Hematopoietic multipotent progenitor cell treated with erythropoietin and hydrocortisone succinate and interleukin-3 and kit ligand, for 6 days (in vitro differentiated cells): ENCODE data around the gene DUOXA1.

Experiments
- DNase-seq: peaks from one replicate; pipeline ENCODE4 v3.0.0-alpha.2; 2015

The DUOXA1 gene

GRCh38 chr15:45130291-45131000, 767 bp upstream of the DUOXA1 start:
- DNase-seq: no peak

DNA sequence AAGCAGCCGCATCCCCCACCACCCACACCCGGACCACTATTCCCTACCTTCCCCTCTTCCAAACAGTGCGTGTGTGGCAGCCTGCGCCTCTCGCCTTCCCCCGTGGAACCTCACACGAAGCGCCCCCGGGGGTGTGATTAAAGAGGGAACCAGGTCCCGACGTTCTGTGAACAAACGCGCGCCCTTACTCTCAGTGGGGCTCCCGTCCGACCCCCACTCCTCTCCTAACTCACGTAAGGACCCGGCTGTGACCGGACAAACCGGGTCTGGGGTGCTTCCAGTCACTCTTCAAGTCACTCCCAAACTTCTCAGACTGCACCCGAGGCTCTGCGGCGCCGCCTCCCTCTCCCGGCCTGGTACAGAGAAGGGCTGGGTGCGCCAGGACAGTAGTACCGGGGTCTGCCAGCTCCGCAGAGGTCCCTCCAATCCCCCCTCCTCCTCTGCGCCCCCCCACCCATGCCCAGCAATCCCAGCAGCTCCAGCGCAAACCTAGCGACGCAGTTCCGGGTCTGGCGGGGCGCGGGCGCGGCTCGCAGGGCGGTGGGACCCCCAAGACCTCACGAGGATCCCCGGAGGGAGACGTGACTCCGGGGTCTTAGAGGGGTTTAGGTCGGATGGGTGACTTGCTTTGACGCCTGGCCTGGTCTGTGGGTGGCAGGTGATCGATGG, 574 bp downstream of the DUOXA1 start:
- DNase-seq: no peak

DNA sequence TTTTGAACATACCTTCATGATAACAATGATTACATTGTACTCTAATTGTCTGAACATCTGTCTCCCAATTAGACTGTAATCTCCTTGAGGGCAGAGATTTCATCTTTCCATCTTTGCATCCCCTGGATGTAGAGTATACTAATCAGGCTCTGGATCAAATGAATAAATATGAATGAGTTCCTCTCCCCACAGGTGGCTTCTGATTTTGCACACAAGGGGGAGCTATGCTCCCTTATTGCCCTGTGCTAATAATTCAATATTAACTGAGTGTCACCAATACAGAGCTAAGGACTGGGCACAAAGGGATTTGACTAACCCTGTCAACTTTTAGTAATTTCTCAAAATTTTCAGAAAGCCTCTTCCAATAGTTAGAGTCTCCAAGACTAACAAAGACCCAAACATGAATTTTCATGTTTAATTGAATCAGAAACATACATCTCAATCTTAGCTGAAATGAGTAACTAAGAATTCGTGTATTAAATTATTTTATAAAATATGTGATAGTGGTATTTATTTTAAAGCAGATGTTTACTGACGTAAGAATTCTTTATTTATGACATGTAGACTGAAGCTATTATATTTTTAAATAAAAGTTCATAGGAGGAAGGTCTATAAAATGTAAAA, 3.0 kb downstream of the DUOXA1 start:
- DNase-seq: peak; percentile 67

GRCh38 chr15:45123397-45123796, 6.3 kb downstream of the DUOXA1 start:
- no peak for DNase-seq

DNA sequence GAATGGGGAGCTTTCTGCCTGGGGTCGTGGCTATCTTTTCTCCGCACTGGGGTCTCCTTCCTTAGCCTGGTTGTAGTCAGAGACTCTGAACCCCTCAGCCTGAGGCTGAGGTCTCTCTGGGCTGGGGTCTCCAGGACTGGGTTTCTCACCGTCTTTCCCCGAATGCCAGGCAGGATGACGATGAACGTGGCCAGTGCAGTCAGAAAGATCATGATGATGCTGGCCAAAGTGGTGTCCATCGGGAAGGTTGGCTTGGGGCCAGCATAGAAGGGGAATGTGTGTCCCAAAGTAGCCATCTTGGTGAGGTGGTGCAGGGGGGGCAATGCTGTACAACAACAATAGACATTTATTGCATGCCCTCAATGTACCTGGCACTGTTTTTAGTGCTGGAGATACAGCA, 7.0 kb downstream of the DUOXA1 start:
- no peak for DNase-seq

DNA sequence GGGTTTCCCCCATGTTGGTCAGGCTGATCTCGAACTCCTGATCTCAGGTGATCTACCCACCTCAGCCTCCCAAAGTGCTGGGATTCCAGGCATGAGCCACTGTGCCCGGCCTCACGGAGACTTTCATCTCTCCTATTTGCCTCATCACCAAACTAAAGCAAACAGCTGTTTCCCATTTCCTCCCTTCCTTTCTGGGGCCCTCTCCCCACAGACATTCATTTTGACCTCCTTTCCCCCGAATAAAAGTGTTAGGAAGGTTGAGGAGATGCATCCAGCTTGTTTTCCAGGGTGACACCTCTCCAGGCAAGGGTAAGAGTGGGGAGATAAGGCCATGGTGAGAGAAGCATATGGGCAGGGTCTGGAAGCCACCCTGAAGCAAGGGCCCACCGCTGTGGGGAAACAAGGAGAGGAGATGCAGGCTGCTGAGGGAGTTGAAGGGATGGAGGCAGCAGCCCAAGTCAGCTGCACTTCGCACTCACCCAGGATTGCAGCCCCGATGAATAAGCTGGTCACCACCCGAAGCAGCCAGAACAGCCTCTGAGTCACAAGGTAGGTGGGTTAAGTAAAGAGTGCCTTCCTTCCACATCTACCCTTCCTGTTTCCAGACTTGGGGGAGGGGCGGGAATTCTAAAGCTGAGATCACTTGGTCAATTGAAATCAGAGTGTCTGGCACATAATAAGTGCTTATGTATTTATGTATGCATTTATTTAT, 7.8 kb downstream of the DUOXA1 start:
- DNase-seq: no peak

DNA sequence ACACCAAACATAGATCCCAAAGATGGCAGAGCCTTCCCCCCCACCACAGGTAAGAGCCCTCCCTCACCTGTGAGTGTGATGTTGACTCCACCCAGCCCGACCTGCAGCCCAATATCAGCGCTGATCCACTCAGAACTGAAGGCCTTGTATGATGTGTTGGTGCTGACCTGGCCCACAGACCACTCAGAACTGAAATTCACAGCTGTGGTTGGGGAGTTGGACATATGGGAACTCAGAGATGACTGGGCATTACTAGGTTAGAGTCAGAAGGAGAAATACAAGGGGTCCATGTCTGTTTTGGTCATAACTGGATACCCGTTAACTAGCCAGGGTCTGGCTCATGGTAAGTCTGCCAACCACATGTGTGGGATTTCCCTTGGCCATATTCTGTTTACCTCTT, 8.7 kb downstream of the DUOXA1 start:
- DNase-seq: no peak

GRCh38 chr15:45120081-45120972, 9.4 kb downstream of the DUOXA1 start:
- no peak for DNase-seq

GRCh38 chr15:45118996-45119395, 10.7 kb downstream of the DUOXA1 start:
- no peak for DNase-seq

- DNase-seq: peak; percentile 97
Observed at GRCh38 chr15:45118131-45118588, 11.5 kb downstream of the DUOXA1 start.

DNA sequence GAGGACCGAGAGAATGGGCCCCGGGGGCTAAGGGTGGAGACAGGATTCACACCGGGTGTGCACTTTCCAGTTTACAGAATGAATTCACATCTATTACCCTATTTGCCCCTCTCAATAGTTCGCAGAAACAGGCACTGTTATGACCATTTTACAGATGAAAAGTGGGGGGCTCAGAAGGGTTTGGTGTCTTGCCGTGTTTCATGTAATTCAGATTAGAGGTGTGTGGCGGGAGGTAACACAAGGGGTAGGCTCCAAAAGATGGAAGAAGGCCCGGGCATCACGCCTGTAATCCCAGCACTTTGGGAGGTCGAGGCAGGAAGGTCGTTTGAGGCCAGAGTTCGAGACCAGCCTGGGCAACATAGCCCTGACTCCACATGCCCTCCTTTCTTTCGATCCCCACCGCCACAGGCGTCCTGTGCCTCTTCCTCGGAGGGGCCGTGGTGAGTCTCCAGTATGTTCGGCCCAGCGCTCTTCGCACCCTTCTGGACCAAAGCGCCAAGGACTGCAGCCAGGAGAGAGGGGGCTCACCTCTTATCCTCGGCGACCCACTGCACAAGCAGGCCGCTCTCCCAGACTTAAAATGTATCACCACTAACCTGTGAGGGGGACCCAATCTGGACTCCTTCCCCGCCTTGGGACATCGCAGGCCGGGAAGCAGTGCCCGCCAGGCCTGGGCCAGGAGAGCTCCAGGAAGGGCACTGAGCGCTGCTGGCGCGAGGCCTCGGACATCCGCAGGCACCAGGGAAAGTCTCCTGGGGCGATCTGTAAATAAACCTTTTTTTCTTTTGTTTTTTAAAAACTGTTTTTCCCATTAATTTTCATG, 12.2 kb downstream of the DUOXA1 start:
- no peak for DNase-seq

DNA sequence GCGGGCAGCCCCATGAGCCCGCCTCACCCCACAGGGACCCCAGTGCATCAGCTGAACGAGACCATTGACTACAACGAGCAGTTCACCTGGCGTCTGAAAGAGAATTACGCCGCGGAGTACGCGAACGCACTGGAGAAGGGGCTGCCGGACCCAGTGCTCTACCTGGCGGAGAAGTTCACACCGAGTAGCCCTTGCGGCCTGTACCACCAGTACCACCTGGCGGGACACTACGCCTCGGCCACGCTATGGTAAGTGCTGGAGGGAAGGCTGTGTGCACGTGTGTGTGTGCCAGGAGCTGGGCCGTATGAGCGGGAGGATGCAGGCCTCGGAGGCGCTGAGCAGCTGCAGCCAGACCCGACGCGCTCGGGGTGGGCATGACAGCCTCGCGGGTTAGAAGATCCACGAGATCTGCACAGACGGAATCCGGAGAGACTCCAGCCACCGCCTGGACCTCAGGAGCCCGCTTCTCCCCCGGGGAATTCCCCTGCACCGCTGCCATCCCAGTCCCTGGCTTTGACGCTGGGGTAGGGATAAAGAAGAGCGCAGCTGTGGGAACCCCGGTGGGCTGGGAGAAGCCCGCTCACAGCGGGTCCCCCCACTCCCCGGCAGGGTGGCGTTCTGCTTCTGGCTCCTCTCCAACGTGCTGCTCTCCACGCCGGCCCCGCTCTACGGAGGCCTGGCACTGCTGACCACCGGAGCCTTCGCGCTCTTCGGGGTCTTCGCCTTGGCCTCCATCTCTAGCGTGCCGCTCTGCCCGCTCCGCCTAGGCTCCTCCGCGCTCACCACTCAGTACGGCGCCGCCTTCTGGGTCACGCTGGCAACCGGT, 13.0 kb downstream of the DUOXA1 start:
- no peak for DNase-seq

GRCh38 chr15:45116006-45116481, 13.6 kb downstream of the DUOXA1 start:
- no peak for DNase-seq

DNA sequence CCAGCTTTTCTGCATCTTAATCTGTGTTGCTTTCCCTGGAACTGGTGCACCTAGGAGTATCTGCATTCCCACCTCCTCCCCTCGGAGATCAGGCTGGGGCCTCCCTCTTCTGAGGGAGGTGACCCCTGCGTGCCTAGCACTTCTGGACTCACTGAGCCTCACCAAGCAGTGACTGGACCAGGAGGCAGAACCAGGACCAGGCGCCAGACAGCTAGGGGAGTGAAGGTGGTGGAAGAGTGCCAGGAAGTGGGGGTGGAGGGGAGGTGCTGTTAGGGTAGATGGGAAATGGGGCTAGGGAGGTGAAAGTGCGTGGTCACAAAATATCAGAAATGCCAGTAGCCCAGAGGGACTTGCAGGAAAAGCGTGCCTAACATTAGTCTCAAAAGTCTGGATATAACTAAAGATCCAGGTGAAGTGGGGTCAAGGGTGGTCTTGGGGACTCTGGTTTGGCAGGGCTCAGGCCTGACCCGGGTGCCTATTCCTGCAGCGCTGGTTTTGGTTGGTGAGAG, 14.3 kb downstream of the DUOXA1 start:
- no peak for DNase-seq

- DNase-seq: no peak
Observed at GRCh38 chr15:45114751-45115085, 15.0 kb downstream of the DUOXA1 start.

GRCh38 chr15:45114076-45114750, 15.5 kb downstream of the DUOXA1 start, which contains the start of the genes DUOX2 and DUOXA2:
TSS of gene DUOX2 (minus strand) at chr15:45114172. CDS start at chr15:45113411, 761 bp downstream.
TSS of gene DUOXA2 (plus strand) at chr15:45114326. CDS start at chr15:45114606, 280 bp downstream.
- DNase-seq: peak; percentile 25

DNA sequence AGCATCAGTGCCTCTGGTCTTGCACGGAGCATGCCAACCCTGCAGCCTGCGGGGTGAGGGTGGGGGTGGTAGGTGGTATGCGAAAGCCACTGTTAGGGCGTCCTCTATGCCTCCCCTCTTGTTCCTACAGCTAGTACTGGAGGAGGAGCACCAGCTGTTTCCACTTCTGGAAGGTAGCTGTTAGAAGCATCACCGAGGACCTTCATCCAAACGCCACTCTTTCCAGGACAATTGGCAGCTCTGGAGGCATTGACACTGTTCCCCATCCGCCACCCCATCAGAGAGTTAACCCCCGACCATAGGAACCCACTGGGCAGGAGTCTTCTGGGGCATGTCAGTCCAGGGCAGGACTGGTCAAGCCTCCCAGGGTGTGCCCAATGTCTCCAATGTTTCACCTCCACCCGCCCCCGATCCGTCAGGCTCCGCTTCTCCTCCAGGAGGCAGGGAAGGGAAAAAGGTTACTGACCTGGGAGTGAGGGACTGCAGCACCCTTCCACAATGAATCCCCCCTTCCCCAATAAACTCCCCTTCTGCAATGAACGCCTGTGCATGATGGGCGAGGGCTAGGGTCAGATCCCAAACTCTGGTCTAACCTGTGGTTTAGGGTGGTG, 16.2 kb downstream of the DUOXA1 start:
- DNase-seq: no peak

DNA sequence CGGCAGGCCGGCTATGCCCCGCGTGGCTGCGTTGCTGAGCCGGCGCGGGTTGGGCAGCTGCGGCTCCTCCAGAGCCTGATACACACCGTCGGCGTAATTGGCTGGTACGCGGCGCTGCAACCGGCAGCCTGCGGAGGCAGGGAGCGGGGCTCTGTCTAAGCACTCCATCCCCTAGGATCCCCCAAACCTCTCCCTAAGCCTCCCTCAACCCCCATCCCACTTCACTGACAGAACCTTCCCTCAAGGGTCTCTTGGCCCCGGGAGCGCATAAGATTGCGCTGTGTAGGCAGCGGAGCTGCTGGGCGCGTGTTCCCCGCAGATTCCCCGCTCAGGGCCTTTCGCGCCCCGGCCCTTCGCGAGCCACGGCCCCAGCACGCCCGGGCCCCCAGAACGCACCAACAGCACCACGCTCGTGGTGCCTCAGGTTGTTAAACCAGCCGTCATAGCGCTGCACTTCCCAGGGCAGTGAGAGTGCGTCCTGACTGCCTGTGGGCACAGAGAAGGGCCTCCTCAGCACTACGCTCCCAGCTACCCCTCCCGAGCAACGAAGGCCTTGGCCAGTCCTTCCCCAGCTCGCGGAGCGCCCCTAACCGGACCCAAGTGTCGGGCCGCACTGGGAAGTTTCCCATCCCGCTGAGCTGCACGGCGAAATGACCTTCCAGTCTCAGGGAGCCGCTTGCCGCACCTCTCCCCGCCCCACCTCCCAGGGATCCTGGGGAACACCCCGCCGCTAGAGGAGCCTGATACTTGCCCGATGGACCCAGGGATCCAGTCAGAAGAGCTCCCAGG, 16.9 kb downstream of the DUOXA1 start:
- peak; percentile 39 for DNase-seq
